B cell (primary cell): ENCODE data around the gene FUCA2.

Experiments used
- CTCF ChIP-seq: fragments of 200-600 bp; IDR thresholded peaks from one replicate; pipeline ENCODE4 v1.8.0; 2022; ENCODE audit warnings: antibody characterized with exemption, mild to moderate bottlenecking
- EZH2 ChIP-seq: IDR thresholded peaks from 2 replicates; pipeline ENCODE4 v1.6.1; 2012; ENCODE audit warnings: borderline replicate concordance, low read depth, mild to moderate bottlenecking, moderate library complexity, low read length; ENCODE audit not compliant: insufficient read depth, poor library complexity, severe bottlenecking

GRCh38 chr6:143527677-143528076 is 16.2 kb upstream of the FUCA2 start:
- TF ChIP-seq CTCF (no peak), EZH2 (no peak)
